KBM-7 (cell line): ENCODE results near the gene UGT1A5.

Experiments used
- DNase-seq: peaks from one replicate; pipeline ENCODE4 v3.0.0-alpha.2; 2015
- in situ Hi-C: fragments of 300-500 bp; cut with MboI; formaldehyde crosslinking; loops from 2 replicates; pipeline ENCODE4 v1.14.3; 2020; ENCODE audit warnings: low sequenced_read_pairs, low pct_unique_long_range_greater_than_20kb, mixed read lengths

The UGT1A5 gene

DNA sequence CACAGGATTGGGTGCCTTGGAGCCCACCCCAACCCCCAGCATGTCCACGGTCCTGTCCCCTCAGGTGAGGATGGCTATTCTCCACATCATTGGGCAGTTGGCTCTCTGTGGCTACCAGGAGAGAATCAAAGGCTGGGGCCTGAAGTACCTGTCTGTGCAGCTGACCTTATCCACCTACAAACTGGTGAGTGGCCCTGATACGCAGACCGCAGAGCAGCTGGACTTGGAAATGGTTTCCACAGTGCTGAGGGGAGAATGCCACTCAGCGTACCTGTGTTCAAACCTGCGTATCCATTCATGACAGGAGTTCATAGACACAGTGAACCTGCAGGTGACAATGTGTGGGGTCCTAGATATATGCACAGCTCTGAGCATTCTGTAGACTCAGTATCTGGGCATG, 87.0 kb downstream of the UGT1A5 start:
- no peak for DNase-seq
- in situ Hi-C loops, result no loop called here

GRCh38 chr2:233800208-233800607, 87.5 kb downstream of the UGT1A5 start:
- in situ Hi-C loops, result no loop called here
- DNase-seq, result no peak

DNA sequence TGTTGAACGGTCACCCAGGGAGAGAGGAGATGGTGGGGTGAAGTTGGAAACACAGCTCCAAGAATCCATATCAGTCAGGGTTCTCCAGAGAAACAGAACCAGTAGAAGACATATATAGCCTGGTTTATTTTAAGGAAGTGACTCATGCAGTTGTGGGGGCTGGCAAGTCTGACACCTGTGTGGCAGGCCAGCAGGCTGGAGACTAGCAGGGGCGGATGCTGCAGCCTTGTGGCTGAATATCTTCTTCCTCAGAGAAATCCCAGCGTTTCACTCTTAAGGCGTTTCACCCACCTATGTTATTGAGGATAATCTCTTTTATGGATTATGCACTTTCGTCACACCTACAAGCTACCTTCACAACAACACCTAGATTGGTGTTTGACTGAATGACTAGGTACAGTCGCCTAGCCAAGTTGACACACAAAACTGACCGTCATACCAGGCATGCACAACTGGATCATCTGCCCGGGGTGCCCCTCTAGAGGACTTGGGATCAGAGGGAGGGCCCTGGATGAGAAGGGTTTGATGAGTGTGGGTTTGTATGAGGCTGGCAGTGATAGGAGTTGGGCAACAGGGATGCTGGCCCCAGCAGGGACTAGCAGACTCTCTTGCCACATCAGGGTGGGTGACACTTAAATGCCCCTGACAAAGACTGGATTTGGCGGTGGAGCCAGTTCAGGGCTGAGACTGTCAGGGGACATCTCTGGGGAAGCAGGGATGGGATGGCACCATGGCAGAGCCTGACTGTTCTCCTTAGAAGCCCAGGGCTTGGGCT, 88.8 kb downstream of the UGT1A5 start:
- in situ Hi-C loops, result no loop called here
- DNase-seq, result peak; percentile 11

DNA sequence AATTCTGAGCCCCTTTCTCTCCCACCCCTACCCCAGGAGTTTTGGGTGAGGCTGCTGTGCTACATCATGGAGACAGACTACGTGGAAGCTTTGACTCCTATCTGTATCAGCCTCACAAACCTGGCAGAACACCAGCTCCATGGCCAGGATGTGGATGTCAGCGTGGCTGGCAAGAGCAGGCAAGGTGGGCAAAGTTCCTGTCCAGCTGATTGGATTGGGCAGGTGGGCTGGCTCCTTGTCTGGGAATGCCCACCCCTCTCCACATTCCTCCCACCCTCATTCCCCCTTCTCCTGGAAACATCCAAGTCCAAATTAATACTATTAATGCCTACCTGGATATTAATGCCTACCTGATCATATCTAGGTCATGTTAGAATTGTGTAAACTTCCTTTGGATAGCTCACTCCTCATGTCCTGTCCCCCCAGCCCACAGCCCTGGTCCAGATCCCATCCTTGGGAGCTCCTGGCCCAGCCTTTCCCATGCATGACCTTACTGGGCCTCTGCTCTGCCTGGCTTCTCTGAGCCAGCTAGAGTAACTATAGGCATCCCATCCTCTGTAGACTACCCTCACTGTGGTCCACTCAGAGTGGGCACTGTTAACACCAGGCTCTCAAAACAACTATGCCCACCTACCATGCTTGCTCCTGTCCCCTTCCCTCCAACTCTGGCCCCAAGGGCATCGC, 89.6 kb downstream of the UGT1A5 start:
- in situ Hi-C loops, result no loop called here
- no peak for DNase-seq

DNA sequence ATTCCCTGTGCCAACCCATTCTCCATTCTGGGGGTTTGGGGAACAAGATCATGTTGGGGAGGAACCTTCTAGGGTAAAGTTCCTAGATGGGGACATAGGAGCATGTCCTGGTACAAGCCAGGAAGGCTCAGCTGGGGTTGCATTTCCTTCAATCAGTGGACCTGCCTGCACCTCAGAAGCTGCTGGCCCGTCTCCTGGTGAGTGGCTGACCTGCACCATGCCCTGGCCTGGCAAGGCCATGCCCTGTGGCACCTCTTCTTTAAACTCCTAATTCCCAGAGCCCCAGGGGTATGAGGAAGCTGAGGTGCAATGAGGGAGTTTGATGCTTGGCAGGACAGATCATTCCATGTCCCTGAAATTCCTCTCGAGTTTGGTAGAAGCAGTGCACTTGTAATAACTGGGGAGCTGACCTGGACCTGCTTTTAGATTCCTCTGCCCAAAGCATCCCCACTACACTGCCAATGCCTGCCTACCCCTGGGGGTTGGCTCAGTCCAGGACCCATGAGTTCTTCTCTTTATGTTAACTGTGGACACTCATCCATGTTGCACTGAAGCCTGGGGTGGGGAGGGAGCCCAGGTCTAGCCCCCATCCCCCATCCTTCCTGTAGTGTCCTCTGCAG, 90.7 kb downstream of the UGT1A5 start:
- no peak for DNase-seq
- in situ Hi-C loops, result no loop called here

DNA sequence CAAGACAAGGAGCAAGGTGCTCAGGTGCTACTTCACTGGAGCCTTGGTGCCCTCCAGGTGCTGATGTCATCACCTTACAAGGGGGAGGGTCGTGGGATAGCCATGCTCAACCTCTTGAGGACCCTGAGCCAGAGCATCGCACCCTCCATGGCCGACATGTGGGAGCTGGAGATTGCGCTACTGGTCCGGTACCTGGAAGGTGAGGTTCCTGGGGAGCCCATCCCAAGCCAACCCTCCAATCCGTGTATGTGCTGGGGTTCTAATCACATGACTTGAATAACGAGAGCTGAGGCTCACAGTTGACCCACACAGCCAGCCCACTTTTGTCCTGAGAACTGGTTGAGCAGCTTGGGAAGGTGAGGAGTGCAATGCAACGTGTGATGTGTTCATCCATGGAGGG, 91.3 kb downstream of the UGT1A5 start:
- in situ Hi-C loops, result no loop called here
- no peak for DNase-seq

GRCh38 chr2:233807215-233807865, 94.6 kb downstream of the UGT1A5 start:
- in situ Hi-C loops, result no loop called here
- DNase-seq, result no peak

DNA sequence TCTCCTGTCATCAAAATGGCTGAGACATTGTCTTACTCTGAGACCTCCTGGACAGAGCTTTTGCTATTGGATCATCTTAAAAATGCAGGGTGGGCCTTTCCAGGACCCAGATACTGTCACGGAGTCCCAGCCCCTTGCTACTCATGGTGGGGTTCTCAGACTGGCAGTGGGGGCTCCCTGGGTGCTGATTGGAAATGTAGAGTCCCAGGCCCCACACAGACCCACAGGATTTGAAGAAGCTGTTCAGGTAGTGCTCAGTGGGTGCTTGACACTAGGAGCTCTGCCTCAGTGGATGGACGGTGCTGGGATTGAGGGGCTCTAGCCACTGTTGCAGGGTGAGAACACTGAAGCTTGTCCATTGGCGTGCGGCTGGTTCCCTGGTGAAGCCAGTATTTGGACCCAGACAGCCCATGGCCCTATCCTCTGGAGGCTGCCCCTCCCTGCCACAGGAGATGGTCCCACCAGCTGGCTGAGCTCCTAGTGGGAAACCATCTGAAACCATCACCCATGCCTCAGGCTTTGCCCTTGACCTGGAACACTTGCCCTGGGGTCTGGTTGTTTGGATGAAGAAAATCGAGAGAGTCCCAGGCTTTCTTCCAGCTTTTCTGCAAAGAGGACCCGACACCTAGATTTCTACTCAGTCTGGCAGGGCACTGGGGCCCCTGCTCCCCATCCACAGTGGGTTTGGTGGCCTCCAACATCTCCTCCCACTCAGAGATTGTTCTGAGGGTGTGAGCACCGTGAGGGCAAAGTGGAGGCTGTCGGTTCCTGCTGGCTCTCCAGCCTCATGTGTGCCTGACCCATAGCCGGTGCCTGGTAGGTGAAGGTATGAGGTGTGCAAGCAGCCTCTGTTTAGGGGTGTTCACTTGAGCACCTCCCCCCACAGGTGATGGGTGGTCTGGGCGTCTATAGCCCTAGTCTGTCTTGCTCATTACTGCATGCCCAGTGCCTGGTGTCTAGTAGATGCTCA, 95.5 kb downstream of the UGT1A5 start:
- in situ Hi-C loops, result no loop called here
- no peak for DNase-seq

DNA sequence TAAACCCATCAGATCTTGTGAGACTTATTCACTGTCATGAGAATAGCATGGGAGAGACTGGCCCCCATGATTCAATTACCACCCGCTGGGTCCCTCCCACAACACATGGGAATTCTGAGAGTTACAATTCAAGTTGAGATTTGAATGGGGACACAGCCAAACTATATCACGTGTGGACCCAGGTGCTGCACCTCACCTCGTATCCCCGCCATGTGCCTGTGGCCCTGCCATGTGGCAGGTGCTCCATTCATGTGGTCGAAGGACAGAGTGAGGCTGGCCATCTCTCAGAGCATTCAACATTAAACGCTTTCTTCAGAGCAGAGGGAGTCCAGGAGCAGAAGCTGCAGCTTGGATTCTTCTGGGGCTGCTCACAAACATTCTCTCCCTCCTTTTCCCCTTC, 97.7 kb downstream of the UGT1A5 start:
- no peak for DNase-seq
- in situ Hi-C loops, result no loop called here

- in situ Hi-C loops, result no loop called here
- DNase-seq, result no peak
Observed at GRCh38 chr2:233811087-233811486, 98.4 kb downstream of the UGT1A5 start.

GRCh38 chr2:233811732-233812131, 99.0 kb downstream of the UGT1A5 start:
- in situ Hi-C loops, result no loop called here
- no peak for DNase-seq

DNA sequence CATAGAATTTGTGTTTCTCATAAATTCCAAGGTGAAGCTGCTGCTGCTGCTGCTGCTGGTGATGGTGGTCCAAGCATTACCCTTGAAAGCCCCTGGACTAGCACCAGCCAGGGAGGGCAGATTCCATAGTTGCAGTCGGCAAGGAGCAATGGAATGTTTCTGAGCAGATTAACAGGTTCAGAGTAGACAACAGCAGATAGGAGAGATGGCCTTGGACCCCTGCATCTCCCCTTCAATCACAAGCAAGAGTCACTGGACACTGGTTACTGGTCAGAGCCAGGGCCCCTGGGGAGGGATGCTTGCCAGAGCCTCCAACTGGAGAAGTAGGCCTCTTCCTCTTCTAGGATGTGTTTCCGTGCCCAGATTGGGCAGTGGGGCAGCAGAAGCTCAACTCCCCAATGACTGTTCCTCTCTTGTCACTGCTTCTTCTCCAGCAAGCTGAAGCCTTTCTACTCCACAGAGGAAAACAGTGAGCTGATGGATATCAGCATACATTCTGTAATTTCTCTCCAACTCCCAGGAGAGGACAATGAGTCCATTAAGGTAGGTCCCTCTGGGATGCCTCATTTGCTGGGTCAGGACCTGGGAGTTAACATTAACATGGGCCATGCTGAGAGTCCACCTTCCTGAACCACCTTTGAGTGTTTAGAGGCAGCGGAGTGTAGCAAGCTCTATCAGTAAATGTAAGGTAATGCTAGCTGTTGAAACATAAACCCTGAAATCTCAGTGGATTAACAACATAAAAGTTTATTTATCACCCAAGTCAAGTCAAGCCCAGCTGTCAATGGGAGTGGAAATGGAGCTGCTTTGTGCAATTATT, 100.7 kb downstream of the UGT1A5 start:
- no peak for DNase-seq
- in situ Hi-C loops, result no loop called here

DNA sequence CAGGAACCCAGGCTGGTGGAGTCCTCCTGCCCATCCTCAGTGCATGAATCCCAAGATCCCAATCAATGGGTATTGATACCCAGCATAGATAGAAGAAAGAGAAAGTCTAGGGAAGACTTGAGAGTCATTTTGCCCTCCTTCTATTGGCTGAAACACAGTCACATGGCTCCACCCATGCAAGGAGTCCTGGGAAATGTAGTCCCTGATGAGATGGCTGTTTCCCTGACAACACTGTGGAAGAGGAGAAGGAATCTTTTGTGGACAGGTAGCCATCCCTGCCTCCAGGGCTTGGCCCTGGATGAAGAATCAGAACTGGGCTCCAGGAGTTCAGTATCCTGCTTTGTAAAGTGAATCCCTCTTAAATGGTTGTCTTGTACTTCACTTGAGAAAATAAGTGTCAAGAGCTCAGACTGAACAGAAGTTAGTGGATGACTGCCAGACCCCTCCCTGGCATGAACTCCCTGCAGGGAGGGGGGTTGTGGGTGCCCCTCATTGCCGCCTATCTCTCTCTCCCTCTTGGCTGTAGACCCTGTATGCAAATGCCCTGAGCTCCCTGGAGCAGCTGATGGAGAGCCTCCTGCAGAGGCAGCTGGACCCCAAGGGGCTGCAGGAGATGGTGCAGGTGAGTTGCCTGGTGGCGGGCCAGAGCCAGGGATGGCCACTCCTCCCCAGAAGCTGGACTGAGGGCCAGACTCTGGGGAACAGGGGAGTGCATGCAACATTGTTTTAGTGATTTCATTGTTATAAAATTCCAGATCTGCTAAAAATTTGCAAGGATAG, 101.5 kb downstream of the UGT1A5 start:
- no peak for DNase-seq
- in situ Hi-C loops, result no loop called here

- no peak for DNase-seq
- in situ Hi-C loops, result no loop called here
Observed at GRCh38 chr2:233815861-233816260, 103.2 kb downstream of the UGT1A5 start.

DNA sequence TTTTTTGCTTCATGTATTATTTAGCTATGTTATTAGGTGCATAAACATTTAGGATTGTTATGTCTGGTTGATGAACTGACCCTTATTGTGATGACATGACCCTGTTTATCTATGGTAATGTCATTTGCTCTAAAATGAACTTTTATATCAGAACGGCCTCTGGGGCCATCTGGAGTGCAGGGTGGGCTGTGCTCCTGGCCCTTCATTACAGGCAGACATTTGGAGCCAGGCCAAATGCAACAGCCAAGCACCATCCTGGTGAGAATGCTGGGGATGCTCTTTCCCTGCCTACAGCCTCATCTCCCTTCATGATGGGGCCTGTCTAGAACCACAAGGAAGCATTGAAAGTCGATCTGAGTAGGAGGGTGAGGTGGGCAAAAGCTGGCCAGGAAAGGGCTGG, 103.6 kb downstream of the UGT1A5 start:
- no peak for DNase-seq
- in situ Hi-C loops, result no loop called here

- in situ Hi-C loops, result no loop called here
- no peak for DNase-seq
Observed at GRCh38 chr2:233816771-233817170, 104.1 kb downstream of the UGT1A5 start.

DNA sequence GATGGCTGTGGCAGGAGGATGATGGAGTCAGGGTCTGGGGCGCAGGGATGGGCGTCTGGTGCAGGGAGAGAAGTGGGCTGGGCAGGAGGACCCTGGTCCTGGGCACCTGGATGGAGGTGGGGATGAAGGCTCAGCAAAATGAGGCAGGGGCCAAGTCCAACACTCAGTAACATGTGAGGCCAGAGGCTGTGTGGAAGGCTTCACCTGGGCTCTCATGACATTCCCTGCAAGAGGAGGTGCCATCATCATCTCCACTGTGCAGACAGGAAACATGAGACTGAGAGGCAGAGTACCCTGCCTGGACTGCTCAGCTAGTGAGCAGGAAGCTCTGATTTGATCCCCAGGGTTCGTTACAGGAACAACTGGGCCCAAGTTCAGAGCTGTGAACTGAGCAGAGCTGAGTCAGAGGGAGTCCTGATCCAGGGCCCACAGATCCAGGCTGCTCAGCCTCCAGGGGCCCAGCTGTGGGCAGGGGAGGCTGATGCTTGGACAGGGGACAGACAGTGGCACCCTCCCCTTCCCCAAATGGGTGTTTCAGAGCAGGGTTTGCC, 104.7 kb downstream of the UGT1A5 start:
- in situ Hi-C loops, result no loop called here
- no peak for DNase-seq
